H9 (cell line): ENCODE measurements around the gene NKD1. TPM values are rescaled to one million over a fixed set of nuclear protein-coding genes. Genes with fewer than 3 reads are reported as not detected.

Experiments used
- DNase-seq: peaks from one replicate; pipeline ENCODE4 v3.0.0-alpha.2; 2017
- H2AFZ ChIP-seq: one replicate; pipeline ENCODE4 v1.6.1; 2013; ENCODE audit warnings: mild to moderate bottlenecking, low read length, control low read depth, moderate library complexity
- H2AK5ac ChIP-seq: 2 replicates; pipeline ENCODE4 v1.6.1; 2013; ENCODE audit warnings: low read length, control low read depth, mixed read lengths; ENCODE audit not compliant: insufficient read length
- H2BK120ac ChIP-seq: one replicate; pipeline ENCODE4 v1.6.1; 2013; ENCODE audit warnings: low read depth, mild to moderate bottlenecking, low read length, control low read depth, inconsistent platforms; ENCODE audit not compliant: poor library complexity, severe bottlenecking
- H2BK12ac ChIP-seq: 2 replicates; pipeline ENCODE4 v1.6.1; 2013; ENCODE audit warnings: low read length, control low read depth, mixed read lengths, low read depth; ENCODE audit not compliant: insufficient read length
- H2BK15ac ChIP-seq: 2 replicates; pipeline ENCODE4 v1.6.1; 2013; ENCODE audit warnings: low read depth, low read length, control low read depth
- H2BK20ac ChIP-seq: one replicate; pipeline ENCODE4 v1.6.1; 2013; ENCODE audit warnings: low read depth, mild to moderate bottlenecking, low read length, control low read depth, inconsistent platforms; ENCODE audit not compliant: poor library complexity, severe bottlenecking
- H2BK5ac ChIP-seq: 2 replicates; pipeline ENCODE4 v1.6.1; 2013; ENCODE audit warnings: low read length, control low read depth, mixed read lengths; ENCODE audit not compliant: insufficient read length
- H3K14ac ChIP-seq: 2 replicates; pipeline ENCODE4 v1.6.1; 2013; ENCODE audit warnings: low read length, control low read depth; ENCODE audit not compliant: insufficient read depth
- H3K18ac ChIP-seq: 2 replicates; pipeline ENCODE4 v1.6.1; 2013; ENCODE audit warnings: low read depth, mild to moderate bottlenecking, mixed read lengths, low read length, control low read depth; ENCODE audit not compliant: insufficient read length
- H3K23ac ChIP-seq: 2 replicates; pipeline ENCODE4 v1.6.1; 2013; ENCODE audit warnings: low read length, control low read depth, mixed read lengths, low read depth; ENCODE audit not compliant: insufficient read length
- H3K23me2 ChIP-seq: 2 replicates; pipeline ENCODE4 v1.6.1; 2013; ENCODE audit warnings: low read depth, mild to moderate bottlenecking, mixed read lengths, low read length, control low read depth; ENCODE audit not compliant: insufficient read length, poor library complexity, severe bottlenecking
- H3K27ac ChIP-seq: 2 replicates; pipeline ENCODE4 v1.5.1; 2013; ENCODE audit warnings: low read length, control low read depth, mixed read lengths, low read depth; ENCODE audit not compliant: insufficient read length
- H3K27me3 ChIP-seq: 2 replicates; pipeline ENCODE4 v1.6.1; 2013; ENCODE audit warnings: low read length, control low read depth, inconsistent platforms; ENCODE audit not compliant: insufficient read depth
- H3K4ac ChIP-seq: 2 replicates; pipeline ENCODE4 v1.6.1; 2013; ENCODE audit warnings: low read depth, mild to moderate bottlenecking, control low read depth, inconsistent platforms, low read length, moderate library complexity
- H3K4me1 ChIP-seq: 2 replicates; pipeline ENCODE4 v1.6.1; 2013; ENCODE audit warnings: low read length, control low read depth, inconsistent platforms; ENCODE audit not compliant: insufficient read depth
- H3K4me2 ChIP-seq: 2 replicates; pipeline ENCODE4 v1.6.1; 2013; ENCODE audit warnings: low read length, control low read depth, mixed read lengths; ENCODE audit not compliant: insufficient read length, insufficient read depth
- H3K56ac ChIP-seq: 2 replicates; pipeline ENCODE4 v1.6.1; 2013; ENCODE audit warnings: low read depth, mild to moderate bottlenecking, mixed read lengths, low read length, control low read depth; ENCODE audit not compliant: insufficient read length
- H3K79me1 ChIP-seq: 2 replicates; pipeline ENCODE4 v1.6.1; 2013; ENCODE audit warnings: low read depth, mild to moderate bottlenecking, moderate library complexity, low read length, control low read depth, inconsistent platforms; ENCODE audit not compliant: insufficient read depth, poor library complexity, severe bottlenecking
- H3K79me2 ChIP-seq: 2 replicates; pipeline ENCODE4 v1.6.1; 2013; ENCODE audit warnings: low read length, control low read depth, inconsistent platforms; ENCODE audit not compliant: insufficient read depth
- H3K9ac ChIP-seq: 2 replicates; pipeline ENCODE4 v1.6.1; 2013; ENCODE audit warnings: low read length, control low read depth, mixed read lengths; ENCODE audit not compliant: insufficient read length; ENCODE audit errors: extremely low read depth
- H3K9me3 ChIP-seq: one replicate; pipeline ENCODE4 v1.6.1; 2013; ENCODE audit warnings: low read depth, low read length, inconsistent platforms; ENCODE audit not compliant: control insufficient read depth
- H3T11ph ChIP-seq: one replicate; pipeline ENCODE4 v1.6.1; 2013; ENCODE audit warnings: mild to moderate bottlenecking, low read length, control low read depth, inconsistent platforms
- H4K20me1 ChIP-seq: one replicate; pipeline ENCODE4 v1.6.1; 2013; ENCODE audit not compliant: control insufficient read depth, insufficient read length, insufficient read depth
- H4K5ac ChIP-seq: 2 replicates; pipeline ENCODE4 v1.6.1; 2013; ENCODE audit warnings: low read depth, mild to moderate bottlenecking, mixed read lengths, low read length, control low read depth; ENCODE audit not compliant: insufficient read length
- H4K8ac ChIP-seq: replicated peaks from 2 replicates; pipeline ENCODE4 v1.6.1; 2013; ENCODE audit warnings: low read length, control low read depth, mixed read lengths, low read depth; ENCODE audit not compliant: insufficient read length
- H4K91ac ChIP-seq: 2 replicates; pipeline ENCODE4 v1.6.1; 2013; ENCODE audit warnings: low read depth, mild to moderate bottlenecking, moderate library complexity, mixed read lengths, low read length, control low read depth; ENCODE audit not compliant: insufficient read length
- H3K27ac Mint-ChIP-seq, 3 experiments: 2 replicates in 2 of 3; 3 replicates in 1 of 3; pipeline ENCODE4 v1.8.0; 2020 to 2021; ENCODE audit warnings: mixed read lengths in 3 of 3, mild to moderate bottlenecking in 1 of 3, moderate library complexity in 1 of 3
- H3K27me3 Mint-ChIP-seq: 2 replicates; pipeline ENCODE4 v1.8.0; 2021; ENCODE audit warnings: low read depth, mild to moderate bottlenecking, moderate library complexity, mixed read lengths
- H3K36me3 Mint-ChIP-seq, 3 experiments: 2 replicates in 2 of 3; 3 replicates in 1 of 3; pipeline ENCODE4 v1.8.0; 2020 to 2021; ENCODE audit warnings: low read depth in 3 of 3, mixed read lengths in 3 of 3; ENCODE audit not compliant: insufficient read depth in 1 of 3
- H3K4me1 Mint-ChIP-seq, 2 experiments: 2 replicates each; pipeline ENCODE4 v1.8.0; 2020; ENCODE audit warnings: mixed read lengths in 2 of 2
- H3K4me3 Mint-ChIP-seq, 2 experiments: 2 replicates in 1 of 2; 3 replicates in 1 of 2; pipeline ENCODE4 v1.8.0; 2020 to 2021; ENCODE audit warnings: mild to moderate bottlenecking in 2 of 2, mixed read lengths in 2 of 2, moderate library complexity in 1 of 2
- H3K9me3 Mint-ChIP-seq, 2 experiments: 2 replicates in 1 of 2; 3 replicates in 1 of 2; pipeline ENCODE4 v1.8.0; 2020; ENCODE audit warnings: mild to moderate bottlenecking in 2 of 2, mixed read lengths in 2 of 2, moderate library complexity in 1 of 2
- CTCF ChIP-seq: fragments of 200-600 bp; sonication (generic); conservative IDR thresholded peaks from 3 replicates; pipeline ENCODE4 v1.8.0; 2021; ENCODE audit warnings: antibody characterized with exemption, mild to moderate bottlenecking
- WGBS: extraction: QIAGEN DNeasy Blood & Tissue Kit; methylation state at CpG from one replicate; pipeline ENCODE4 v1.1.7; 2013; ENCODE audit warnings: missing lambda C conversion rate, low lambda C conversion rate, mixed read lengths; ENCODE audit not compliant: insufficient read length; ENCODE audit errors: extremely low coverage; 5-methylcytosine and 5-hydroxymethylcytosine counted together
- total RNA-seq: library from RNA; stranded (reverse); gene quantifications from 2 replicates; pipeline ENCODE4 v1.2.1, GENCODE V29; 2021

Gene NKD1
- total RNA-seq, 1 experiment from 2014 or later: 1.9 TPM

DNA sequence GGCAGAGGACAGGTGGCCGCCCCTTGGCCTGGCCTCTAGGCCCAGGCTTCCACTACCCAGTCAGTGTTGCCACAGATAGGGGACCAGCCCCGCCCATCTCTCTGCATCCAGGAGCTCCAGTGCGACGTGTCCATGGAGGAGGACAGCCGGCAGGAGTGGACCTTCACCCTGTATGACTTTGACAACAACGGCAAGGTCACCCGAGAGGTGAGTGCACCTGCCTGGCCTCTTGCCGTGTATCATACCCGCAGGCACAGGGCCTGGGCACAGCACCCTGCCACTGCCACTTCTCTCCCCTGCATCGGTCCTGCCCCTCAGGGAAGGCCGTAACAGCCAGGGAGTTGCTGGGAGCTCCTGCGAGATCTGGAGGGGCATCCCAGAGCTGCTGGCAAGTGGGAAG, 77.2 kb downstream of the NKD1 start:
- no peak overlapping the region for H3K27ac Mint-ChIP-seq
- Histone ChIP-seq H3K4me2 (no peak overlapping the region), H2BK5ac (no peak overlapping the region), H3K23ac (no peak overlapping the region), H4K91ac (no peak overlapping the region), H3K14ac (no peak overlapping the region), H3T11ph (no peak overlapping the region), H3K23me2 (peaks cover 3% of the 10 kb centered on the region), H2BK12ac (no peak overlapping the region), H3K56ac (no peak overlapping the region), H3K9me3 (no peaks in the 10 kb centered on the region), H3K79me1 (no peaks in the 10 kb centered on the region), H4K20me1 (no peaks in the 10 kb centered on the region), H3K27me3 (no peaks in the 10 kb centered on the region), H2BK20ac (no peak overlapping the region), H3K4ac (no peak overlapping the region), H3K4me1 (no peaks in the 10 kb centered on the region), H2BK15ac (no peak overlapping the region), H2AK5ac (no peak overlapping the region), H2BK120ac (no peak overlapping the region), H2AFZ (no peak overlapping the region), H4K5ac (no peak overlapping the region), H3K79me2 (no peaks in the 10 kb centered on the region), H3K9ac (no peak overlapping the region), H3K18ac (no peak overlapping the region), H3K27ac (no peak overlapping the region), H4K8ac (no peak overlapping the region)
- DNase-seq: no peak
- peaks cover 0 to 4% of the 10 kb centered on the region in 2 experiments; a peak in 1 of 4 replicates for H3K4me1 Mint-ChIP-seq
- no peaks in the 10 kb centered on the region for H3K9me3 Mint-ChIP-seq
- no peaks in the 10 kb centered on the region for H3K36me3 Mint-ChIP-seq
- no peak overlapping the region for H3K4me3 Mint-ChIP-seq
- TF ChIP-seq CTCF: no peak
- no CpG with 5 or more reads among the region's 12 CpGs for WGBS
- H3K27me3 Mint-ChIP-seq: no peaks in the 10 kb centered on the region; the same call in 1 of the 2 replicates
